HG02870 (cell line): Measurements from ENCODE around the gene COG5.

Experiments used
- ATAC-seq: cut with Tn5 transposase; IDR thresholded peaks from one replicate; pipeline ENCODE4 v1.9.1; 2021; ENCODE audit warnings: mild to moderate bottlenecking, moderate library complexity; ENCODE audit not compliant: unreplicated experiment

The COG5 gene

DNA sequence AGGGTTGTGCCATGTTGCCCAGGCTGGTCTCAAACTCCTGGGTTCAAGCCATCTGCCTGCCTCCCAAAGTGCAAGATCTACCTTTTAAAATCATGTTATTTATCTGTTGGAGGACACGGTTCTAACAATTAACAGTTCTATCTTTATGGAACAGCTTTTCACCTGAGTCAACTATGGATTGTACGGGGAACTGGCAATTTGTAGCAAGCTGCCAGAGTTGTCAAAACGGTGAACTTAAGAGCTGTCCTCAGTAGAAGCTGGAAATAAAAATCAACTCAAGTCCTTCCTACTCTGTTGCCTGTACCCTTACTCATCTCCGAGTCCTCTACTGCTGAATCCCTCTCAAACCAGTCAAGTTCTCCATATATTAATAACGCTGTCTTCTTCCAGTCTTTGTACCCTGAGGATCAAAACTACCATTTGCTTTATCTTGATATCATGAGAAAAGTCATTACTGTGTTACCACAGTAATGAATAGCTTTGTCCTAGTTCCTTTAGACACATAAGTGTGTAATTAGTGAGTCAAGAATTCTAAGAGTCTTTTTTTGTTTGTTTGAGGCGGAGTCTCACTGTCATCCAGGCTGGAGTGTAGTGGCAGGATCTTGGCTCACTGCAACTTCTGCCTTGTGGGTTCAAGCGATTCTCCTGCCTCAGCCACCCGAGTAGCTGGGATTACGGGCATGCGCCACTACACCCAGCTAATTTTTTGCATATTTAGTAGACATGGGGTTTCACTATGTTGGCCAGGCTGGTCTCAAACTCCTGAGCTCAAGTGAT lies 366.7 kb downstream of the COG5 start:
- no peak for ATAC-seq

DNA sequence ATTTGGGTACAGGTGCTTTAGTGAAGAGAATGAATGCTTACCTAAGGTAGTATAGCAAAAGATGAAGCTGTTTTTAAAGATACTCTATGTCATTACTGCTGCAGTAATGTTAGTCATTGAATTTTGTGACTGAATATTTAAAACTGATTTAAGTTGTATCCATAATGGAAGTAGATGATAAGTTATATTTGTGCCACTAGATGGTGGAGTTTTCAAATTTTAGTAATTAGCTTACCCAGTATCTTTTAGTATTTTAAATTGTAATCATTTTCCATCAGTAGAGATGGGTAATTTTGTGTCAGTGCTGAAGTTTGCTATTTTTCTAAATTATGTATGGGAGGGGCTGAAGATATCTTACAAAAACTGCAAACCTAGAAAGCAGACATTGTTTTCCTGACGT lies 369.7 kb downstream of the COG5 start:
- ATAC-seq = no peak

DNA sequence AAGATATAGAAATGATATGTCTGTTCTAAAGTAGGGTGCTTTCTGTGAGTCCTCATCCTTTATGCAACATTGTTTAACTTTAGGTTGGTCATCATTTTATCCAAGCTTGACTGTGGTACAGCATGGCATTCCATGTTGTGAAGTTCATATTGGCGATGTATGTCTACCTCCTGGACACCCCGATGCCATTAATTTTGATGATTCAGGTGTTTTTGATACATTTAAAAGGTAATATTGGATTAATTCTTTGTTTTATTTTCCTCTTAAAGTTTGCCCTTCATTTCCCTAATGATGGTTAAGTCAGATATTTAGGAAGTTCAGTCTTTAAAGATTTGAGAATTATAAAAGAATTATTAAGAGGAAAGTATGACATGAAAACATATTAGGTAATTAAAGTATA lies 373.6 kb downstream of the COG5 start:
- ATAC-seq = no peak

DNA sequence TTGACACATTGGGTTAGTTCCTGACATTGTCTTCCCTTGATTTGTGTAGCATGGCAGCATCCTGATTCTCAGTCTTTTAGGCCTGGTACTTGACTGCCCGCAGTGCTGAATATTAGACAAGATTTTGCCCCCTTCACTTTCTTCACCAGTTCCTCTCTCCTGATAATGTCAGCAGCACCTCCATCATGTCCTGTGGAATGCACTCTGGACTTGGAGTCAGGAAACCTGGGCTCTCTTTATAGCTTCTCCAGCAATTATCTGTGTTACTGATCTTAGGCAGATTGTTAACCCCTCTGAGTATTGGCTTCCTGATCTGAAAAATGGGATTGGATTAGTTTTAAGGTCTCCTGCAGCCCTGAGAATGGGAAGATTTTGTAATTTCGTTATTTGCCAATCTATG lies 375.9 kb downstream of the COG5 start:
- no peak for ATAC-seq

DNA sequence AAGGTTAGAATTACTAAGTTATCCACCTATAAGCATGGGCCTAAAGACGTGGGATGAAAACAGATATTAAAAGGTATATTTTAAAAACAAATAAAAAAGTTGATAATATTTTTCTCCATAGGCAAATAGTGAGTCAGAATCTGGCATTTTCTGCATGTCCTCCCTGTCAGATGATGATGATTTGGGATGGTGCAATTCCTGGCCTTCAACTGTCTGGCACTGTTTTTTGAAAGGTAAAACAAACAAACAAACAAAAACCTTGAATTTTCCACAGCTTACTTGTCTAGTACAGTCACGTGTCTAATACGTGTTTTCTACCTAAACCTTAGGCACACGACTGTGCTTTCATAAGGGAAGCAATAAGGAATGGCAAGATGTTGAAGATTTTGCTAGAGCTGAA lies 377.5 kb downstream of the COG5 start:
- ATAC-seq = no peak

DNA sequence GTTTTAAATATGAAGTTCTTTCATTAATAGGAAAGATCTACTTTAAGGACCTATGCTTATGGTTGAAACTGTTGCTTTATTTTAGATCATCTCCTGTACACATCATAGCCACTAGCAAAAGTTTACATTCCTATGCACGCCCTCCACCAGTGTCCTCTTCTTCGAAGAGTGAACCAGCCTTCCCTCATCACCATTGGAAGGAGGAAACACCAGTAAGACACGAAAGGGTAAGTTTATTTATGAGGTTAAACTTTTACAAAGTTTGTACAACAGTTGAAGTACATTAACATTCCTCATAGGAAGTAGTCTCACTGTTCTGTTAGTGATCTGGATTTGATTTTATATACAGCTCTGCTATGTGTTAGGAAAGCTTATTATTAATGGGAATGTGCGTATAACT lies 378.0 kb downstream of the COG5 start:
- no peak for ATAC-seq

DNA sequence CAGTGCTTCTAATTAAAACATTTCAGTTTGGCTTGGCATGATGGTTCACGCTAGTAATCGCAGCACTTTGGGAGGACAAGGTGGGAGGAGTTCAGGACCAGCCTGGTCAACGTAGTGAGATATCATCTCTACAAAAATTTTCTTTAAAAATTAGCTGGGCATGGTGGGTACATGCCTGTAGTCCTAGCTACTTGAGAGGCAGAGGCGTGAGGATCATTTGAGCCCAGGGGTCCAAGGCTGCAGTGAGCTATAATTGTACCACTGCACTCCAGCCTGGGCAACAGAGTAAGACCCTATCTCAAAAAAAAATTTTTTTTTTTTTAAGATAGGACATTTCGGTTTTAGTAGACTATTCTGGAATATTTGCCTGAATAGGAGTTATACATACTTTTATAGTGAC lies 382.5 kb downstream of the COG5 start:
- no peak for ATAC-seq

DNA sequence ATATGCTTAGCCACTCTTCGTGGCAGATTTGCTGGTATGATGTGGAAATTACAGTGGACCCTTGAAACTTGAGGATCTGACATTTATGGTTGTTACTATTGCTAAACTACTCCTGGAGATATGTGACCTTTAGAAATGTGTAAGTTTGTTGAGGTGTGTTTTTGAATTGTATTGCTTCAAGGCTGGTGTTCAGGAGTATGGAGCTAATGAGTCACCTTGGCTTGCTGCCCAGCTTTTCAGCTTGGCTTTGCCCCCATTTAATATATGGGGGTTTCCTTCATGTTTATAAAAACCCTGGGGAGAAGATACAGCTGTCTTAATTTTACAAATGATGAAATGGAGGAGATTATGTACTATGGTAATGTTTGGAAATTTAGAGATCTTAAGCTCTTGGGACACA lies 383.3 kb downstream of the COG5 start:
- ATAC-seq = no peak

DNA sequence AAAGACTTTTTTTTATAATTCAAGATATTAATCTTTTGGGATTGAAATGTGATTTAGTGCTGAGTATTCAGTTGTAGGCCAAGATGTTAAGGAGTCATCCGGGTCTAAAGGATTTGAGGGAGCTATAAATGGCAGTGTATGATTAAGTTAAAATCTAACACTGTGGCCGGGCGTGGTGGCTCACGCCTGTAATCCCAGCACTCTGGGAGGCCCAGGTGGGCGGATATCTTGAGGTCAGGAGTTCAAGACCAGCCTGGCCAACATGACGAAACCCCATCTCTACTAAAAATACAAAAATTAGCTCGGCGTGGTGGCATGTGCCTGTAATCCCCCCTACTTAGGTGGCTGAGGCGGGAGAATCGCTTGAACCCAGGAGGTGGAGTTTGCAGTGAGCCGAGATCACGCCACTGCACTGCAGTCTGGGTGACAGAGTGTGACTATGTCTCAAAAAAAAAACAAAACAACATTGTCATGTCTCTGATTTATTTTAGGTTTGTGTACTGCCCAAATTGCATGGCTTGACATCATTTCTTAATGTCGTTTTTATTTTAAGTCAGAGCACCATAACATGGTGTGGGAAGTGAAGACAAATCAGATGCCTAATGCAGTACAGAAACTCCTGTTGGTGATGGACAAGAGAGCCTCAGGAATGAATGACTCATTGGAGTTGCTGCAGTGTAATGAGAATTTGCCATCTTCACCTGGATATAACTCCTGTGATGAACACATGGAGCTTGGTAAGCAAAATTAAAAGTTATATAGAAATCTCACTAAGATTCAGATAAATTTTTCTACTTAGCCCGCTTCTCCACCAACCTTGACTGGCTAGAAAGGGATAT lies 384.2 kb downstream of the COG5 start:
- ATAC-seq = no peak

DNA sequence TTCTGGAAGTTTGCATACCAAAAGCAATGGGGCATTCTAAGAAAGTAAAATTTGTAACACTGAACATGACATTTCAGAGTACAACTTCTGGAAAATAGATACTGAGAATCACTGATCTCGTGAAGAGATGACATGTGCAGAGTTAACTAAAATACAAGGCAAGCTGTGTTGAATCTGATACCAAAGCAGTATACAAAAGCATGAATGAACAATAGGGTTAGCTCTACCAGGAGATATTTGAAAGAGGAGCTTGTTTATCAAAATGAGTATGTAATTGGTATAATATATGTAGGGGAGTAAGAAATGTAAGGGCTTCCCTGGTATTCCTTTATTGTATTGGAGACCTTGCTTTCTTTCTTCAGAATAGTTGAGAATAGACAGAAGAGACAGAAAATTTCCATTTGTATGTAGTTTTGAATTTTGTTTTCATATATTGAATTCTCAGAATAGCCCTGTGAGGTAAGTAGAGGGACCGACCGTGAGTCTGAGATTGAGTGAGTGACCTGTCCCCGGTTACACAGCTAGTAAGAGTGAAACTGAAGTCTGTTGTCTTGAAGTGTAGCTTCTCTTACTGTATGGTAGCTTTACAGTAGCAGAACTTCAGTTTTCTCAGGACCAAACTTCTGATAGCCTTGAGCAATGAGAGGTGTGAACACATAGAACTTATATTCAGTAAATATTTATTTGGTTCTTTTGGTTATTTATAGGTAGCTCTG lies 389.9 kb downstream of the COG5 start:
- peak; percentile 71 for ATAC-seq

DNA sequence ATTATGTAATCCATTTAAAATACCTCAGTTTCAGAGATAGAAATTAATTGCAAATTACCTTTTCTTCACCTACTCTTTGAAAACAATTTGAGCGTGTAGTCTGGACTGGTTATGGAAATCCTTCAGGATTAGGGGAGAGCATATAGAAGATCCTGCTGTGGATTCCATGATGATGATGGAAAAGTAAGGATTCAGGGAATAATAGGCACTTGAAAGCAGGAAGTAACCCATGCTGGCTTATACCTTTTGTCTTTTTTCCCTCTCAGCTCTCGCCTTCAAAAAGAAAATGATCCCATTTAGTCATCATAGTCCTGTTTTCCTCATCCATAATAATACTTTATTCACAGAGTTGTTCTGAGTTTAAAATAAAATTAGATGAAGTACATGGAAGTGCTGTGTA lies 390.5 kb downstream of the COG5 start:
- ATAC-seq = no peak

DNA sequence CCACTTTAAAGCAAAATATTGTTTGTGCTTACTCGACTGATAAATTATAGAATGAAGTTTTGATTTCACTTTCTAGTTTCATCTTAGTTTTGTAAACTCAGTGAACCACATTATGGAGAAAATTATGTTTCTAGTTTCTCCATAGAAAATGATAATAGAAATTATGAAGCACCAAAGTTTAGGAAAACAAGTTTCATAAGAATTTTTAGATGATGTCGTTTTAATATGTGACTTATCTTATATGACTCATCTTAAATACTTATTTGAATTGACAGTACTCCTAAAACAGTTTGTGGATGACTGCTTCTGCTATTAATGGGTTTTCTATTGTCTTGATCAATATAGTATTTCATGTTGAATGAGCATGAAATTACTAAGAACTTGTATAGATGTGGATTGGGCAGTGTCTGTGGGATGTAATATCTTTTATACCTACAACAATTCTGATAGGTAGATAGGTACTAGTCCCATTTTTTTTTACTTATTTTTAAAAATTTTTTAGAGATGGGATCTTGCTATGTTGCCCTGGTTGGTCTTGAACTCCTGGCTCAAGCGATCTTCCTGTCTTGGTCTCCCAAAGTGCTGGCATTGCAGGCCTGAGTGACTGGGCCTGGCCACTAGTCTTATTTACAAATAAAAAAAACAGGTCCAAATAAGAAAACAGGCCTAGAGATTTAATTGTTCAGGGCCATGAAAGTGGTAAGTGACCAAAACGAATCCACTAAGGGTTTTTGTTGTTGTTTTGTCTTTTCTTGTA lies 391.3 kb downstream of the COG5 start:
- no peak for ATAC-seq

DNA sequence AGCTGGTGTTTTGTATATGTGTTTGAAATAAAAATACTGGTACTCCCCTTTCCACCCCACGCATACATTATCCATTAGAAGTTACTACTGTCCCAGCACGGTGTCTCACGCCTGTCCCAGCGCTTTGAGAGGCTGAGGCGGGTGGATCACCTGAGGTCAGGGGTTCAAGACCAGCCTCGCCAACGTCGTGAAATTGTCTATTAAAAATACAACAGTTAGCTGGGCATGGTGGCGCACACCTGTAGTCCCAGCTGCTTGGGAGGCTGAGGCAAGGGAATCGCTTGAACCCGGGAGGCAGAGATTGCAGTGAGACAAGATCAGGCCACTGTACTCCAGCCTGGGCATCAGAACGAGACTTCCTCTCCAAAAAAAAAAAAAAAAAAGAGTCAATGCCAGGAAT lies 392.2 kb downstream of the COG5 start:
- no peak for ATAC-seq

DNA sequence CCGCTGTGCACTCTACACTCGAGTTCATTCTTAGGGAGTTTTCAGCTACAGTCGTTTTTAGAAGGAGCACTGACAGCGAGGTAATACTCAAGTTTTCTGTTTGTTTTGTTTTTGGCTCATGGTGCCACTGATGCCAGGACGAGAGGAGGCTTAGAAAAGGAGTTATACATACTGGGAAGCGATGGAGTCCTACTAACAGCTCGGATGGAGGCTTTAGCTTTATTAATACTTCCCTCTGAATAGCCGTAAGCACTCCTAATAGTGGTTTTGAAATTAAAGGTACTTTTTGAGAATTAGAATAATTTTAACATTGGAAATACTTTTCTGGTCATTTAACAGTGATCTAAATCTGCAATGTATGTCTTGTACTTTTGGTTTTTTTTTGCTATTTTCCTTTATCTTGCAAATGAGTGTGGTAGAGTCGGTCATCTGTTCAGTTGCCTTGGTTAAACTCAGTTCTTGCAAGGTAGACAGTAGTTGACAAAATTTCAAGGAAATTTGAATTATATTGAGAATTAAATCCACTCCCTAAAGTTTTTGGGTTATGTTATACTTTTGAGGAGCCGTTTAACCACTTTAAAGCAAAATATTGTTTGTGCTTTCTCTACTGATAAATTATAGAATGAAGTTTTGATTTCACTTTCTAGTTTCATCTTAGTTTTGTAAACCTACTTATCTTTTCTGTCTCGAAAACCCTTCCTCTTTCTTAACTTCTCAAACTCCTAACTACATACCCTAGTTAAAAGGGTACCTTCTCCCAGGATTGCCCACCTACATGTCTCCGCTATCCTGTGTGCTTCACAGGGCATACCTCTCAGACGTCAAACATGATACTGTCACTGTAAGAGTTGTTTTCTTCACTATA lies 393.4 kb downstream of the COG5 start:
- no peak for ATAC-seq

DNA sequence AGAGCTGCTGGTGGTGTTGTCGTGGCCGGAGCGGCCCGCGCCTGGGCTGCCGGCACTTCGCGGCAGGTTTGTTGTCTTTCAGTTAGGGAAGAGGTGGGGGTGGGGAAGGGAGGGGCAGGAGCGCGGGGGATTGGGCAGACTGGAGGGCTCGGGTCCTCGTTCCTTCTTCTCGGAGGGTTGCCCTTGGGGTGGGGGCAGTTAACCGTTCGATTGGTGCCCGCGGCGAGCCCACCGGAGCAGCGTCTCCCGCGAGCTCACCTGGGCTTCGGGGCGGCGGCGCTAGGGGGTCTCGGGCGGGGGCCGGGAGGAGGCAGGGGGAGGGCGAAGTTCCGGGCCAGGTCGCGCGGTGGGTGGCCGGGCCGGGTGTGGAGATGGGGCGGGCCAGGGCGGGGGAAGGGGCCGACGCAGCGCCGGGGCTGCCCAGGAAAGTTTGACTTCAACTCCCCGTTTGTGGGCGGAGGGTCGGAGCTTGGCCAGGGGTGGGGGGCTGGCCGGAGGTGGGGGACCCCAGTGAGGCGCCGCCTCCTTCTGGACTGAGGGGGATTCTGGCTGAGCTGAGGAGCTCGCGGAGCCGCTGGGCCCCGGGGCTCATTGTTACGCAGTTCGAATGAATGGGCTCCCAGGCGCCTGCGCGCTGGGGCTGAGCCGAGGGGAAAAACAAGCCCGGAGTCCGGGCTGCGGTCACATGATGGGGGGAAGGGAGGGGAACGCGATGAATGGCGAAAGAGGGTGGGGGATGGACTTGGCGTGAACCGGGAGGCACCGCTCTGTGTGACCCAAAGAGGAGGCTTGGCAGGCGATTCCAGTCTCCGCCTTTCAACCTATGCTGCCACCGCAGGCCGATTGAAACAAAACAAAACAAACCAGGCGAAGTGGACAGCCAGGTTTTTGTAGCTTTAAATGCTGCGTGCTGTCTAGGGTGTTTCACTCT lies 394.3 kb downstream of the COG5 start:
- no peak for ATAC-seq

DNA sequence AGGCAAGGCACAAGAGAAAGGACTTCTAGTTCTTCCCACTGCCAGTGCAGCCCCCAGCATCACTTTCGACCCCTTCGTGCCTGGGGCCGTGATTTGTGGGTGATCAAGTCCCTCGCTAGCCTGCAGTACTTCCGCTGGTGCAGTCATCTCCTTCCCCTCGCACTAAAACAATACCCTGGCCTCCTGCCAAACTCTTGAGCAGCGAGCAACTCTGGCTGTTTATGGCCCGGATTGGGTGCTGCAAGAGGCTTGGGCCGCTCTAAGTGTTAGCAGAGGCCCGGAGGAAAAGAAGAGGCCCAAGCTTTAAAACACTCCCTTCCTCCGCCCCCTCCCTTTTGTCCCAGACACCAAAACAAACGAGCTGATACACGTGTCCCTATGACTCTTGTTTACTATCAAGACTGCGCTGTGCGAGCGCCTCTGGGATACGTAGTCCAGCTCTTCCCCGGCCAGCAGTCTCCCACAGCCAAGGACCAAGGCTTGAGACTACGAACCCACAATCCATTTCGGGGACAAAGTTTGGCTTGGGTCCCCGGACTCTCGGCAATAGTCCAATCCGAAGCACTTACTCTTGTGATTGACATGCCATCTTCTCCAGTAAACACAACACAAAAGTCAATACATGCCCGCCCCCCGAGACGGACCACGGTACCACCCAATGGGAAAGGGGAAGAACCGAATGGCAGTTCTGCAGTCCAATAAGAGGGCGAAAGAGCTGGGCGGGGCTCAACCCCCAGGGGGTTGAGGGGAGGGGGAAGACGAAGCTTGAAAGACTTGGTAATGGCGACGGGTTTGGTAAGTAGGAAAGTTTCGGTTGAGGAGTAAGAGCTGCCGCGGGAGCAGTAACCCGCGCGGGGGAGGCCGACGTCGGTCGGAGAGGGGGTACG lies 395.2 kb downstream of the COG5 start, which contains the start of gene HBP1:
Gene HBP1 (plus strand): TSS at position 771 of the 887 bp plus-strand sequence. CDS start 10,891 bp downstream, outside the sequence.
- ATAC-seq = peak; percentile 89

DNA sequence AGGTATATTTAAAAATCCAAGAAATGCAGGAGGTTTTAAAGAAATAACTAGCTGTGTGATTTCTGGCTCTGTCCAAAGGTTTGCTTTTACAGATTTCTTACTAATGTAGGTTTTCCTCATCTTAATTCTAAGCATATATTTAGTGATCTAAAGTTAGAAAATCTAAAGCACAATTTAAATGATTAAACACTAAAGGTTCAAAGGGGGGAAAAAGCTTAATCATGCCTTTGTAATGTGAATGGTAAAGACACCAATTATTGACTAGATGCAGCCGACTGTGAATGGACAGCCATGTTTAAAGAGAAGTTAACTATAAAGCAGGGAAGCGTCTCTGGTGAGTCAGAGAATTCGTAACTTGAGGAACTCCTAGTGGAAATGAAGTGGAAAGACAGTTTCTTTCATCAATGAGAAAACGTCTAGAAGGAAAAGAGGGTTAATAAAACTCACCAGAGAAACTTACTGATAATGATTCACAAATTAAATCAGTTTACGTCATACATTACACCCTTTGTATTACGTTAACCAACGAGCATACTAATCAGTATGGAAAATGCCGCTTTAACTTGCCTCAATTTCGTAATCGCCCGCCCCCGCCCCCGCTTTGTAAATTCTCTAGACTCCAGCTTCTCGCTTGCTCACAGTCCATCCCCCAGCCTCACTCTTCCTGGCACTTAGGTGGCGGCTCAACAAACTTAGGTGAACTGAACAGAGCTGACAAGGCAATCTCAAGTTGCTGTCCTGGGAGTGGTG lies 396.1 kb downstream of the COG5 start:
- ATAC-seq = no peak
